Keratinocyte (primary cell): Measurements from ENCODE around the gene BCO2. TPM values are rescaled to one million over a fixed set of nuclear protein-coding genes. Genes with fewer than 3 reads are reported as not detected.

Experiments
- DNase-seq: peaks from one replicate; pipeline ENCODE4 v3.0.0-alpha.2; 2011; ENCODE audit warnings: low read depth, missing footprints, low spot score
- FAIRE-seq: peaks from 2 replicates; lab custom pipeline; 2011; peaks lifted over from hg19 to GRCh38; lab: Jason Lieb, UNC
- H2AFZ ChIP-seq: 2 replicates; pipeline ENCODE4 v1.6.0; 2012; ENCODE audit warnings: low read length, control low read depth, inconsistent platforms; ENCODE audit not compliant: control insufficient read depth
- H3K27ac ChIP-seq: 2 replicates; pipeline ENCODE4 v1.5.1; 2011; ENCODE audit warnings: low read length; ENCODE audit not compliant: control insufficient read depth, insufficient read depth
- H3K27me3 ChIP-seq: 3 replicates; pipeline ENCODE4 v1.6.0; 2011; ENCODE audit warnings: low read length; ENCODE audit not compliant: control insufficient read depth, insufficient read depth; ENCODE audit errors: extremely low read depth
- H3K36me3 ChIP-seq, 2 experiments: 2 replicates in 1 of 2; 3 replicates in 1 of 2; pipeline ENCODE4 v1.5.1; 2011; ENCODE audit warnings: low read length in 2 of 2, mild to moderate bottlenecking in 1 of 2; ENCODE audit not compliant: control insufficient read depth in 2 of 2, insufficient read depth in 2 of 2; ENCODE audit errors: extremely low read depth in 1 of 2
- H3K4me1 ChIP-seq: 3 replicates; pipeline ENCODE4 v1.5.1; 2011; ENCODE audit warnings: low read length; ENCODE audit not compliant: control insufficient read depth, insufficient read depth; ENCODE audit errors: extremely low read depth
- H3K4me2 ChIP-seq: 3 replicates; pipeline ENCODE4 v1.6.0; 2011; ENCODE audit warnings: low read depth, low read length; ENCODE audit not compliant: control insufficient read depth, insufficient read depth; ENCODE audit errors: extremely low read depth
- H3K4me3 ChIP-seq, 3 experiments: fragments of 200-600 bp in 1 of 3; sonication (generic) in 1 of 3; 2 replicates in 2 of 3; 3 replicates in 1 of 3; pipeline ENCODE4 v1.5.1; 2011 to 2016; ENCODE audit warnings: low read length in 3 of 3, mild to moderate bottlenecking in 3 of 3, control low read depth in 2 of 3, inconsistent platforms in 1 of 3, low read depth in 1 of 3, mixed read lengths in 1 of 3, mixed run types in 1 of 3, moderate library complexity in 1 of 3; ENCODE audit not compliant: control insufficient read depth in 2 of 3, insufficient read depth in 2 of 3; ENCODE audit errors: extremely low read depth in 1 of 3
- H3K79me2 ChIP-seq: 2 replicates; pipeline ENCODE4 v1.6.0; 2012; ENCODE audit warnings: low read length; ENCODE audit not compliant: control insufficient read depth, insufficient read depth
- H3K9ac ChIP-seq: 3 replicates; pipeline ENCODE4 v1.6.0; 2011; ENCODE audit warnings: low read length; ENCODE audit not compliant: control insufficient read depth, insufficient read depth; ENCODE audit errors: extremely low read depth
- H3K9me1 ChIP-seq: 3 replicates; pipeline ENCODE4 v1.6.0; 2011; ENCODE audit warnings: low read length; ENCODE audit not compliant: control insufficient read depth, insufficient read depth; ENCODE audit errors: extremely low read depth
- H3K9me3 ChIP-seq: 2 replicates; pipeline ENCODE4 v1.5.1; 2012; ENCODE audit warnings: low read depth, low read length; ENCODE audit not compliant: control insufficient read depth
- H4K20me1 ChIP-seq: 3 replicates; pipeline ENCODE4 v1.6.0; 2011; ENCODE audit warnings: low read length; ENCODE audit not compliant: control insufficient read depth, insufficient read depth; ENCODE audit errors: extremely low read depth
- EZH2 ChIP-seq: IDR thresholded peaks from one replicate; pipeline ENCODE4 v1.6.1; 2012; ENCODE audit warnings: inconsistent platforms, mild to moderate bottlenecking, low read length, moderate library complexity
- dilution Hi-C: fragments of 300-500 bp; cut with MboI; formaldehyde crosslinking; loops from one replicate; pipeline ENCODE4 v1.7.0; 2020; ENCODE audit warnings: low sequenced_read_pairs; ENCODE audit not compliant: extremely low pct_ligation_motif_present
- polyA plus RNA-seq, 5 experiments: library from polyadenylated mRNA; depleted of rRNA in 3 of 5; stranded (reverse) in 3 of 5; stranded (forward) in 1 of 5; unstranded in 1 of 5; fragments of >200 nt; gene quantifications; 1 replicate in 1 of 5; 2 replicates in 3 of 5; 3 replicates in 1 of 5; pipeline versions ENCODE4 v1.2.1 to v1.2.3, GENCODE V29; 2011 to 2012; ENCODE audit warnings: missing spikeins in 2 of 5, low read depth in 1 of 5, low replicate concordance in 1 of 5
- TF ChIP-seq, protein P1 (sequence below), 3 experiments: IDR thresholded peaks in 1 of 3; conservative IDR thresholded peaks in 1 of 3; optimal IDR thresholded peaks in 1 of 3; 2 replicates in 2 of 3; 3 replicates in 1 of 3; pipeline versions ENCODE3 to v1.5.1; 2011; ENCODE audit warnings: low read length in 3 of 3, mild to moderate bottlenecking in 3 of 3, moderate library complexity in 2 of 3, control low read depth in 1 of 3, inconsistent platforms in 1 of 3; ENCODE audit not compliant: insufficient read depth in 2 of 3; ENCODE audit errors: extremely low read depth in 1 of 3

BCO2 gene
- polyA plus RNA-seq, 1 donor (not counting 4 experiments of a cell fraction or from before 2014, with no cell fraction given): 0.37 TPM

DNA sequence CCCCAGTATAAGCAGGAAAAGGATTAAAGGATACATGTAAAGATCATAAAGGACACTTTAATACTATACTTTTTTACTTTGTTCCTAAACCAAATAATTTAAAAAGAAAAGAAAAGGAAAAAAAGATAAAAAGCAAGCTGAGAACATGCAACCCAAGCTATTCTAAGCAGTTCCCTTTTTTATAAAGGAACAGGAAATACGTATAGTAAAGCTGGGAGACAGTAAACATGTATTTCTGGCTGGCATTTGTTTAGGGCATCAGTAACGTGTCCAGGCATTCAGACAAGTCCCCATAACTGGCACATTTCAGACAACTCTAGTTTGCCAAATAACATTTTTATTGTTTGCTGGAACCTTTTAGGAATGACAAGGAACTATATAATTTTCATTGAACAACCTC lies 24.9 kb downstream of the BCO2 start:
- Histone ChIP-seq H3K9me3 (no peaks in the 10 kb centered on the region), H3K27me3 (no peaks in the 10 kb centered on the region), H3K79me2 (no peaks in the 10 kb centered on the region), H3K9me1 (no peaks in the 10 kb centered on the region), H3K27ac (no peak overlapping the region), H2AFZ (no peak overlapping the region), H3K9ac (no peak overlapping the region), H3K4me3 (no peak overlapping the region), H4K20me1 (no peaks in the 10 kb centered on the region), H3K36me3 (no peaks in the 10 kb centered on the region), H3K4me2 (no peak overlapping the region), H3K4me1 (peaks cover 13% of the 10 kb centered on the region)
- FAIRE-seq: no peak
- DNase-seq: no peak
- no peak for TF ChIP-seq EZH2
- TF ChIP-seq, protein P1, sequence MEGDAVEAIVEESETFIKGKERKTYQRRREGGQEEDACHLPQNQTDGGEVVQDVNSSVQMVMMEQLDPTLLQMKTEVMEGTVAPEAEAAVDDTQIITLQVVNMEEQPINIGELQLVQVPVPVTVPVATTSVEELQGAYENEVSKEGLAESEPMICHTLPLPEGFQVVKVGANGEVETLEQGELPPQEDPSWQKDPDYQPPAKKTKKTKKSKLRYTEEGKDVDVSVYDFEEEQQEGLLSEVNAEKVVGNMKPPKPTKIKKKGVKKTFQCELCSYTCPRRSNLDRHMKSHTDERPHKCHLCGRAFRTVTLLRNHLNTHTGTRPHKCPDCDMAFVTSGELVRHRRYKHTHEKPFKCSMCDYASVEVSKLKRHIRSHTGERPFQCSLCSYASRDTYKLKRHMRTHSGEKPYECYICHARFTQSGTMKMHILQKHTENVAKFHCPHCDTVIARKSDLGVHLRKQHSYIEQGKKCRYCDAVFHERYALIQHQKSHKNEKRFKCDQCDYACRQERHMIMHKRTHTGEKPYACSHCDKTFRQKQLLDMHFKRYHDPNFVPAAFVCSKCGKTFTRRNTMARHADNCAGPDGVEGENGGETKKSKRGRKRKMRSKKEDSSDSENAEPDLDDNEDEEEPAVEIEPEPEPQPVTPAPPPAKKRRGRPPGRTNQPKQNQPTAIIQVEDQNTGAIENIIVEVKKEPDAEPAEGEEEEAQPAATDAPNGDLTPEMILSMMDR (optimal IDR thresholded peaks at IDR 0.05 in 1 of 3, IDR thresholded peaks at IDR 0.05 in 1 of 3, conservative IDR thresholded peaks at IDR 0.05 in 1 of 3; ENCODE audit: extremely low read depth in 1 of 3, insufficient read depth in 2 of 3, low read length in 3 of 3): no peak
- dilution Hi-C loops: no loop called here

DNA sequence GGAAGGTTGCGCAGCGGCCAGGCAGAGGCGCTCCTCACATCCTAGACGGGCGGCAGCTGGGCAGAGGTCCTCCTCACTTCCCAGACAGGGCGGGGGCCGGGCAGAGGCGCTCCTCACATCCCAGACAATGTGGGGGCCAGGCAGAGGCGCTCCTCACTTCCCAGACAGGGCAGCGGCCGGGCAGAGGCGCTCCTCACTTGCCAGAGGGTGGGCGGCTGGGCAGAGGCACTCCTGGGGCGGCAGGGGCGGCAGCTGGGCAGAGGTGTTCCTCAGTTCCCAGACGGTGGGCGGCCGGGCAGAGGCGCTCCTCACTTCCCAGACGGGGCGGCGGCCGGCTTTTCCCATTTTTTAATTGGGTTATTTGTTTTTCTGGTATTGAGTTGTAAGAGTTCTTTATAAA lies 30.8 kb downstream of the BCO2 start:
- DNase-seq: no peak

More for the DNA sequence above, 30.8 kb downstream of the BCO2 start:
- H3K9me3 ChIP-seq: no peaks in the 10 kb centered on the region
- H3K9me1 ChIP-seq: no peaks in the 10 kb centered on the region
- H3K79me2 ChIP-seq: no peaks in the 10 kb centered on the region
- no peaks in the 10 kb centered on the region for H4K20me1 ChIP-seq
- no peak overlapping the region for H3K4me2 ChIP-seq
- no peak overlapping the region for H3K4me3 ChIP-seq
- H3K27me3 ChIP-seq: no peaks in the 10 kb centered on the region
- dilution Hi-C loops: no loop called here
- no peaks in the 10 kb centered on the region for H3K4me1 ChIP-seq
- no peak for FAIRE-seq
- H3K36me3 ChIP-seq: no peaks in the 10 kb centered on the region
- TF ChIP-seq EZH2: no peak
- TF ChIP-seq, protein P1 (optimal IDR thresholded peaks at IDR 0.05 in 1 of 3, IDR thresholded peaks at IDR 0.05 in 1 of 3, conservative IDR thresholded peaks at IDR 0.05 in 1 of 3; ENCODE audit: extremely low read depth in 1 of 3, insufficient read depth in 2 of 3, low read length in 3 of 3): no peak
- no peak overlapping the region for H3K27ac ChIP-seq
- no peak overlapping the region for H2AFZ ChIP-seq
- H3K9ac ChIP-seq: no peak overlapping the region
